Muscle of leg (tissue), 11 donors: ENCODE results near the gene TJAP1. TPM values are rescaled to one million over a fixed set of nuclear protein-coding genes. Genes with fewer than 3 reads are reported as not detected.
"Not testable (repeated sequence)": the region's sequence is repeated elsewhere in the genome, so short reads cannot be mapped to it uniquely, and the experiment has no call there.

Source experiments
- DNase-seq: peaks from one replicate; pipeline ENCODE4 v3.0.0; 2013
- H3K27ac ChIP-seq: one replicate; pipeline ENCODE4 v1.5.1; 2013; ENCODE audit warnings: mild to moderate bottlenecking, low read length, control low read depth
- H3K27me3 ChIP-seq: one replicate; pipeline ENCODE4 v1.6.1; 2013; ENCODE audit warnings: low read length; ENCODE audit not compliant: control insufficient read depth, insufficient read depth
- H3K36me3 ChIP-seq: one replicate; pipeline ENCODE4 v1.6.1; 2013; ENCODE audit warnings: low read length; ENCODE audit not compliant: control insufficient read depth, insufficient read depth
- H3K4me1 ChIP-seq: one replicate; pipeline ENCODE4 v1.6.1; 2013; ENCODE audit warnings: low read length; ENCODE audit not compliant: control insufficient read depth, insufficient read depth
- H3K4me3 ChIP-seq: one replicate; pipeline ENCODE4 v1.5.1; 2013; ENCODE audit warnings: low read length, control low read depth
- H3K9me3 ChIP-seq: replicated peaks from 2 replicates; pipeline ENCODE4 v1.6.1; 2013; ENCODE audit warnings: low read depth, low read length; ENCODE audit not compliant: control insufficient read depth
- WGBS: methylation state at CpG from one replicate; pipeline ENCODE4 v1.1.5; 2013; ENCODE audit warnings: missing lambda C conversion rate; ENCODE audit not compliant: insufficient coverage; 5-methylcytosine and 5-hydroxymethylcytosine counted together
- polyA plus RNA-seq, 8 donors: library from polyadenylated mRNA; unstranded; fragments of 120-200 nt; gene quantifications; one replicate each; pipeline versions ENCODE4 v1.2.1 to v1.2.3, GENCODE V29; 2013; ENCODE audit warnings: inconsistent platforms in 1 of 8, low replicate concordance in 1 of 8; ENCODE audit not compliant: insufficient read length in 8 of 8, insufficient read depth in 1 of 8
- total RNA-seq: library from RNA; stranded (reverse); fragments of 120-200 nt; gene quantifications from one replicate; pipeline ENCODE4 v1.2.4, GENCODE V29; 2013

Gene TJAP1
- total and polyA plus RNA-seq, 9 donors: 15.9 to 31.4 (median 25.0) TPM

DNA sequence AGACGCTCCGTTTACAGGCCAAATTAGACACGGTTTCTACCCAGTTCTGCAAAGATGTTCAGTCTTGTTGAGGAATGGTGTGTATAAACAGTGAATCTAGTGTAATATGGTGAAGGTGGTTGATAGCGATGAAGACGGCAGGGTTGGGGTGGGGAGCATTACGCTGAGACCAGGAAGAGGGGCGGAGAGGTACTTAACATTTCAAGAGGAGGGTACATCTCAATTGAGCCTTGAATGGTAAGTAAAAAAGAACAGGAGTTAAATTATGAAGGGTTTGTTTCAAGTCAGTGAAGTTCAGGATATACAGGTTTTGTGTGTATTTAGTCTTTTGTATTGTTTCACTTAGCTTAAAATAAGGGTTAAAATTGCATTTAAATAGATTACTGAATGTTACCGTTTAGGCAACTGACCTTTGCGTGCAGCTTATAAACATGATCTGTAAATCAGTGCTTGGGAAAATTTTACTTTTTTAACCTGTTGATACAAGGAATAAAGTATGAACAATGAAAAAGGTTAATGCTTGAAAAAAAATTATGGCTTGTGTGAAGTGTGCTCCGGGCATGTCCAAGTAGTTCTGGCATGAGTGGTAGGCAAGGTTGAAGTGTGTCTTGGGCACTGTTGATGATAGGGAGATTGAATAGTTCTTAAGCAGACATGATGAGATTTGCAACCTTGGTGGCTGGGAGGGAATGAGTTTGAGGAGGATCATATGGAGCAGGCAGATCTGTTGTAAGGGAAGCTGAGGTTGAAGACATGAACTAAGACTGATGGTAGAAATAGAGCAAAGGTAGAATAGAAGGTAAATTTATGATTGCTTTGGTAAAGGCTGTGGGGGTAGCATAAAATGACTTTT lies 40.4 kb downstream of the TJAP1 start:
- WGBS: 8% methylated on average over 8 of the region's 10 CpGs
- DNase-seq: no peak
- Histone ChIP-seq H3K4me1 (peaks cover 19% of the 10 kb centered on the region), H3K9me3 (no peaks in the 10 kb centered on the region), H3K27me3 (no peaks in the 10 kb centered on the region), H3K36me3 (peaks cover 63% of the 10 kb centered on the region), H3K27ac (no peak overlapping the region), H3K4me3 (peak overlapping the region; percentile 100)

DNA sequence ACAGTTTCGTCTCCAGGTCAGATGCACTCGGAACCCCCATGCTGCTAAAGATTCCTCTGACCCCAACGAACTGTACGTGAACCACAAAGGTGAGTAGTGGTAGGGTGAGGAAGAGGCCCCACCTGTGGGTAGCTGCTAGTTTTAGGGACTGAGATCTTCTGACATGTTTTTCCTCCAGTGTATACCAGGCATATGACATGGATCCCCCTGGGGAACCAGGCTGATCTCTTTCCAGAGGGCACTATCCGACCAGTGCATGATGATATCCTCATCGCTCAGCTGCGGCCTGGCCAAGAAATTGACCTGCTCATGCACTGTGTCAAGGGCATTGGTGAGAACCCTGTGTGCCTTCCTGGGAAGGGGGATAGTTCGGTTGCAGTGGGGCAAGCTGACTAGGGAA lies 42.7 kb downstream of the TJAP1 start:
- H3K27me3 ChIP-seq: no peaks in the 10 kb centered on the region
- H3K4me3 ChIP-seq: no peak overlapping the region
- no peak overlapping the region for H3K27ac ChIP-seq
- peaks cover 65% of the 10 kb centered on the region for H3K36me3 ChIP-seq
- H3K4me1 ChIP-seq: peaks cover 17% of the 10 kb centered on the region
- 85% methylated on average over 3 of the region's 8 CpGs for WGBS
- no peak for DNase-seq
- no peaks in the 10 kb centered on the region for H3K9me3 ChIP-seq

DNA sequence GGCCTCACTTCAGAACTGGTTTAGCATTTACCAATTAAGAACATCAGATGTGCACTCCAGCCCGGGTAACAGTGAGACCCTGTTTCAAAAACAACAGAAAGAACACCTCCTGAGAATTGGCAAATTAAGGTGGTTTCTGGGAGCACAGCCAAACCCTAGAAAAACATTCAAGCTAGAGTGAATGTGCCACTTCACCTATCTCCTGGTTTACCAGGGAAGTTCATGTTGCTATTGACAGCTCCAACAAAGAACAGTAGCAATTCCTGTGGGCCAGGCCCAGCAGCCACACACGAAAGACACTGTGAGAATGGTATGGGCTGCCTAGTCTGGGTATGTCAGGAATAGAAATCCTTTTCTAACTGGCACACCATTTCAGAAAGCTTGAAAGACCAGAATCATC lies 44.5 kb downstream of the TJAP1 start:
- Histone ChIP-seq H3K9me3 (no peaks in the 10 kb centered on the region), H3K4me3 (no peak overlapping the region), H3K4me1 (peaks cover 5% of the 10 kb centered on the region), H3K36me3 (peaks cover 74% of the 10 kb centered on the region), H3K27me3 (no peaks in the 10 kb centered on the region), H3K27ac (no peak overlapping the region)
- DNase-seq: no peak
- WGBS: 86% methylated on average over 1 of the region's 2 CpGs

DNA sequence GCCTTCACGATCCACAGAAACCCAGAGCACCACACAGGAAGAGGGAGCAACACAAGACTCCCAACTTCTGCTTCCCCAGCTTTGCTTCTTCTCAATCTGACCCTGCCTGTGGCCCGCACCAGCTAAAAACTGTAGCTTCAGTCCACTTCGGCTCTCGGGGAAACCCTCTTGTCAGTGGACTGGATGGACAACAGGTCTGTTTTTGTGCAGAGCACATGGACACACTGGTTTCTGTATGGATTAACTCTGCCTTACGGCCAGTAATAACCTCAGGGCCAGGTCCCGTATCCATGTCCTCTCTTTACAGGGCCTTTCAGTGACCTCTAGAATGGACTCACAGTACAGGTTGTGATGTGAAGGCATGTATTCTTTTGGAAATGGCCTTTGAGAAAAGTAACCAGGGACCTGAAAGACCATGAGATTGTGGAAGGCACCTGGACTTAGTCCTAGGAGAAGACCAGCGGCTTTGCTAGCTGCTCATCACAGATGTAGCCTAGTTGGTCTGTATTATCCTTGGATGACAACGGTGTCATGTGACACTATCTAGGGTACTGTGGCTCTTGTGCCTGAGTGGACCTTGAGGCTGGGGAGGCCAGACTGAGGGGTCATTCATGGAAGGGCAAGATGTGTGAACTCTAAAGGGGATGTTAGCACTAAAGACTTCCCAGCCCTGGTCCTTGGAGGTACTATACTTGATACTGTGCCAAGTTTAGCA lies 45.3 kb downstream of the TJAP1 start:
- H3K36me3 ChIP-seq: peaks cover 81% of the 10 kb centered on the region
- no peak for DNase-seq
- H3K9me3 ChIP-seq: no peaks in the 10 kb centered on the region
- H3K4me3 ChIP-seq: no peak overlapping the region
- no peak overlapping the region for H3K27ac ChIP-seq
- H3K27me3 ChIP-seq: no peaks in the 10 kb centered on the region
- peaks cover 5% of the 10 kb centered on the region for H3K4me1 ChIP-seq
- WGBS: 79% methylated on average over 6 of the region's 8 CpGs

DNA sequence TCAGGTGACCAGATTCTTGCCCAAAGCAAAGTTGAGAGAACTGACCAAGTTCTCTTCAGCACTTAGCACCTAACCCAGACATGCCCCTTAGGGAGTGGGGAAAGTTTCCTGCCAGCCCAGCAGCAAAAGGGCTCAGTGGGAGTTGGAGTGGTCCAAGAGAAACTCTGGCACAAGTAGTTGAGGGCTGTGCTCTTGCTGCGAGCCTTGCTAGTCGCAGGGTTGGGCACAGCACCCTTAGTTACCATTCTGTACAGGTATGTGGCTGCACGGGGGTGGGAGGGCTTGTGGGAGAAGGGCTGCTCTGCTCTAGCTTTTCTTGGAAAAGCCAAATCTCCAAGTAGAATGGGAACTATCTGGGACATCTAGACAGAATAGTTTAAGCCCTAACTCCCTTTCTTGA lies 45.9 kb downstream of the TJAP1 start:
- Histone ChIP-seq H3K9me3 (no peaks in the 10 kb centered on the region), H3K27me3 (no peaks in the 10 kb centered on the region), H3K27ac (no peak overlapping the region), H3K36me3 (peaks cover 87% of the 10 kb centered on the region), H3K4me1 (peaks cover under 1% of the 10 kb centered on the region), H3K4me3 (no peak overlapping the region)
- no CpG with 5 or more reads among the region's 3 CpGs for WGBS
- no peak for DNase-seq

DNA sequence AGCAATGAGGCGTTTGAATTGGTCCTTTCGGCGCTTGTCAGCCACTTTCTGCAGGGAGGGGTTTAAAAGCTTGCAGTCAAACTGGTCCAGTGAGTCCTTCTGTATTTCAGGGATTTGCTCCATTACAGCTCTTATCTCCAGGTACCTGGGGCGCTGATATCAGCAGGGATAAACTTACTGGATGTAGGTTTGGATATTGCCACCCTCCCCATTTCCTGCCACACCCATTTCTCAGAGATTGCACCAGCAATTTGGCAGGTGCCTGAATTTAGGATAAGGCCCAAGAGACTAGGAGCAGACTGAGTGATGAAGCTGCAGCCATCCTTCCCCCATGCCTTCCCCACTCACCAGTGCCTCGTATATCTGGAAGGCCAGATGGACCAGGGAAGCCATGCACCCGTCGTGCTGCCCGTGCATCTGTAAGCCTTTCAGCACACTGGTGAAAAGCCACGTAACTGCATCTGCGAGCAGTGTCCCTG lies 47.2 kb downstream of the TJAP1 start:
- Histone ChIP-seq H3K4me1 (no peaks in the 10 kb centered on the region), H3K36me3 (peaks cover 91% of the 10 kb centered on the region), H3K9me3 (no peaks in the 10 kb centered on the region), H3K27me3 (no peaks in the 10 kb centered on the region), H3K27ac (no peak overlapping the region), H3K4me3 (no peak overlapping the region)
- 84% methylated on average over 9 of the region's 10 CpGs for WGBS
- no peak for DNase-seq

DNA sequence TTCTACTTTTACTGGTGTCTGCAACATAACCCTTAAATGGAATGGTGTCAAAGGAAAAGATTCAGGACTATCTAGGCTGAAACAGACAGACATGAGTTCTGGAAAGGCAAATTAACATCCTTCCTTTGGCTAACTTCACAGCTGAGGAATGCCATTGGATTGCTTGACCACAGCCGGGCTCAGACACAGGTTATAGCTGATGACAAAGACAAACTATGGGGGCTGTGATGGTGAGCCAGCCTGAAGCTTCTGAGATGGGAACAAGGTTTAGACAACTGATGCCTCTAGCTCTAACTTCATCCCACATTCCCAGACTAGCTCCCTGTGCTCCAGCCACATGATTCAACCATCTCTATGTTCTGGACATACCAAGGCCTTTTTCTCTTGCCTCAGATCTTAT lies 54.8 kb downstream of the TJAP1 start:
- Histone ChIP-seq H3K4me3 (no peak overlapping the region), H3K27ac (no peak overlapping the region), H3K9me3 (no peaks in the 10 kb centered on the region), H3K4me1 (no peaks in the 10 kb centered on the region), H3K36me3 (peaks cover 49% of the 10 kb centered on the region), H3K27me3 (no peaks in the 10 kb centered on the region)
- no CpG with 5 or more reads among the region's 1 CpG for WGBS
- no peak for DNase-seq

DNA sequence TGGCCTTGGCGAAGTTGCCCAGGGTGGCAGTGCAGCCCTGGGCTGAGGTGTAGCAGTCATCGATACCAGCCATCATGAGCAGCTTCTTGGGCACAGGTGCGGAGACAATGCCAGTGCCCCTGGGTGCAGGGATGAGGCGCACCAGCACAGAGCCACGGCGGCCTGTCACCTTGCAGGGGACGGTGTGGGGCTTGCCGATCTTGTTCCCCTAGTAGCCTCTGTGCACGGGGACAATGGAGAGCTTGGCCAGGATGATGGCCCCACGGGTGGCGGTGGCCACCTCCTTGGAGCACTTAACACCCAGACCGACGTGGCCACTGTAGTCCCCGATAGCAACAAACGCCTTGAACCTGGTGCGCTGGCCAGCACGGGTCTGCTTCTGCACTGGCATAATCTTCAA lies 61.6 kb downstream of the TJAP1 start:
- not testable (repeated sequence) for H3K27ac ChIP-seq, DNase-seq
- 97% methylated on average over 12 of the region's 17 CpGs for WGBS

DNA sequence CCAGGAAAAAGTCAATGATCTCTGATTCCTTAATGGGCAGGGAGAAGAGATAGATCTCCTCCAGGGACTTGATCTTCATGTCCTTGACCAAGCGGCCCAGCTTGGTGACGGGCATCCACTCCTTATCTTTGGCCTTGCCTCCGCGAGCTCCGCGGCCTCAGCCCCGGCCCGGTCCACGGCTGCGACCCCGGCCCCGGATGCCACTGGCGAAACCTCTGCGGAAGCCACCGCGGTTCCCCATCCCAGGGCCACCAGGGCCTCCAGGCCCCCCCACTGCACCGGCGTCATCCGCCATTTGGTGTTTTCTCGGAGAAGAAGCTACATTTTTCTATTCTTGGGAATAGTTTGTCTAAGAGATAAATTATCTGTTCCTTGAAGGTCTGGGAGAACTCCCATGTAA lies 62.0 kb downstream of the TJAP1 start:
- H3K4me3 ChIP-seq: not testable (repeated sequence)

More for the DNA sequence above, 61.6 kb downstream of the TJAP1 start:
- H3K9me3 ChIP-seq, H3K4me3 ChIP-seq, H3K4me1 ChIP-seq, H3K27me3 ChIP-seq: not testable (repeated sequence)
- H3K36me3 ChIP-seq: peaks cover 29% of the 10 kb centered on the region

DNA sequence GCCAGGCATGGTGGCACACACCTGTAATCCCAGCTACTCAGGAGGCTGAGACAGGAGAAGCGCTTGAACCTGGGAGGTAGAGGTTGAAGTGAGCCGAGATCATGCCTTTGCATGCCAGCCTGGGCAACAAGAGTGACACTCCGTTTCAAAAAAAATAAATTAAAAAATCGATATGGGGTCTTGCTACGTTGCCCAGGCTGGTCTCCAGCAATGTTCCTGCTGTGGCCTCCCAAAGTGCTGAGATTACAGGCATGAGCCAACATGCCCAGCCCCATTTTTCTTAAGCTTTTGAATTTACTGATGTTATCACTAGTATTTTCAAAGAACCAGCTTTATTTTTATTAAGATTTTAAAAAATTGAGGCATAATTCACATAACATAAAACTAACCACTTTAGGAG lies 63.1 kb downstream of the TJAP1 start:
- no peaks in the 10 kb centered on the region for H3K9me3 ChIP-seq
- no peaks in the 10 kb centered on the region for H3K4me1 ChIP-seq
- no peak for DNase-seq
- peaks cover 36% of the 10 kb centered on the region for H3K36me3 ChIP-seq
- no peak overlapping the region for H3K27ac ChIP-seq
- no peaks in the 10 kb centered on the region for H3K27me3 ChIP-seq
- H3K4me3 ChIP-seq: no peak overlapping the region
- WGBS: 94% methylated on average over 4 of the region's 5 CpGs

More for the DNA sequence above, 62.0 kb downstream of the TJAP1 start:
- whole genome bisulfite sequencing: 97% methylated on average over 16 of the region's 20 CpGs
- not testable (repeated sequence) for H3K9me3 ChIP-seq, H3K27me3 ChIP-seq, DNase-seq, H3K4me1 ChIP-seq, H3K27ac ChIP-seq
- peaks cover 28% of the 10 kb centered on the region for H3K36me3 ChIP-seq
